Ureter (tissue), 1 donor: ENCODE data around the gene BANK1. TPM values are rescaled to one million over a fixed set of nuclear protein-coding genes. Genes with fewer than 3 reads are reported as not detected.
A peak's percentile ranks its signal among the peaks of the same experiment; 100 is the strongest.

Experiments used
- DNase-seq: peaks from one replicate; pipeline ENCODE4 v3.0.0-alpha.2; 2020; ENCODE audit warnings: low spot score
- total RNA-seq: library from RNA; stranded (reverse); gene quantifications from one replicate; pipeline ENCODE4 v1.2.4, GENCODE V29; 2023
- donor health status: DM: yes; HTN: yes; CAD: no.

BANK1 gene
- total RNA-seq, 1 donor from 2014 or later = 14.1 TPM

GRCh38 chr4:101956068-101956825 lies 165.7 kb downstream of the BANK1 start:
- no peak for DNase-seq

GRCh38 chr4:101958547-101958946 lies 168.0 kb downstream of the BANK1 start:
- DNase-seq = no peak

GRCh38 chr4:101960431-101960830 lies 169.9 kb downstream of the BANK1 start:
- DNase-seq = no peak

- no peak for DNase-seq
Measured at GRCh38 chr4:101961144-101961543, 170.6 kb downstream of the BANK1 start.

GRCh38 chr4:101967697-101968346 lies 177.3 kb downstream of the BANK1 start:
- no peak for DNase-seq

- DNase-seq = no peak
Measured at GRCh38 chr4:101968364-101968763, 177.8 kb downstream of the BANK1 start.

- no peak for DNase-seq
Measured at GRCh38 chr4:101969965-101970364, 179.4 kb downstream of the BANK1 start.

- no peak for DNase-seq
Measured at GRCh38 chr4:101970547-101971155, 180.1 kb downstream of the BANK1 start.

GRCh38 chr4:101972791-101973190 lies 182.3 kb downstream of the BANK1 start:
- DNase-seq = no peak

GRCh38 chr4:101973361-101973760 lies 182.8 kb downstream of the BANK1 start:
- no peak for DNase-seq

GRCh38 chr4:101977076-101977475 lies 186.5 kb downstream of the BANK1 start:
- no peak for DNase-seq

GRCh38 chr4:101981756-101982155 lies 191.2 kb downstream of the BANK1 start:
- DNase-seq = peak; percentile 67

- no peak for DNase-seq
Measured at GRCh38 chr4:101983835-101984234, 193.3 kb downstream of the BANK1 start.

- DNase-seq = no peak
Measured at GRCh38 chr4:101987623-101988243, 197.2 kb downstream of the BANK1 start.

- DNase-seq = no peak
Measured at GRCh38 chr4:101989551-101989950, 199.0 kb downstream of the BANK1 start.

- DNase-seq = no peak
Measured at GRCh38 chr4:101992446-101992845, 201.9 kb downstream of the BANK1 start.

GRCh38 chr4:101993002-101993841 lies 202.7 kb downstream of the BANK1 start:
- DNase-seq = no peak

GRCh38 chr4:101993842-101994775 lies 203.6 kb downstream of the BANK1 start:
- no peak for DNase-seq

- no peak for DNase-seq
Measured at GRCh38 chr4:102007959-102008425, 217.5 kb downstream of the BANK1 start.

- DNase-seq = no peak
Measured at GRCh38 chr4:102008711-102009110, 218.2 kb downstream of the BANK1 start.
